GM12878 (cell line): Measurements from ENCODE around the gene TPPP3.

ENCODE experiments used
- NR2C2 ChIP-seq: IDR thresholded peaks from 2 replicates; pipeline ENCODE4 v1.6.1; 2011; ENCODE audit warnings: borderline replicate concordance, low read depth; ENCODE audit not compliant: control insufficient read depth, insufficient read length
- POLR2A ChIP-seq: IDR thresholded peaks from 2 replicates; pipeline ENCODE4 v1.6.1; 2011; ENCODE audit warnings: low read depth, mild to moderate bottlenecking, low read length
- POLR2AphosphoS5 ChIP-seq: IDR thresholded peaks from 2 replicates; pipeline ENCODE4 v1.6.1; 2011; ENCODE audit warnings: mild to moderate bottlenecking, low read length, inconsistent platforms
- RAD21 ChIP-seq: IDR thresholded peaks from 2 replicates; pipeline ENCODE4 v1.6.1; 2011; ENCODE audit warnings: mild to moderate bottlenecking, low read depth, low read length, moderate library complexity; ENCODE audit not compliant: insufficient read depth
- SUZ12 ChIP-seq: fragments of 200-600 bp; sonication (generic); IDR thresholded peaks from one replicate; pipeline ENCODE4 v1.6.1; 2018; ENCODE audit warnings: antibody characterized with exemption, mild to moderate bottlenecking; ENCODE audit not compliant: unreplicated experiment
- TF ChIP-seq, protein P1 (sequence below): IDR thresholded peaks from 2 replicates; pipeline ENCODE4 v1.6.1; 2011; ENCODE audit warnings: mild to moderate bottlenecking, low read depth, low read length, moderate library complexity; ENCODE audit not compliant: insufficient replicate concordance
- TF ChIP-seq, protein P2 (sequence below), 3 experiments: IDR thresholded peaks in 2 of 3; conservative IDR thresholded peaks in 1 of 3; 2 replicates each; pipeline ENCODE4 v1.5.1; 2011; ENCODE audit warnings: low read depth in 3 of 3, low read length in 3 of 3, mild to moderate bottlenecking in 3 of 3, control low read depth in 2 of 3, moderate library complexity in 2 of 3, inconsistent platforms in 1 of 3, mixed read lengths in 1 of 3; ENCODE audit not compliant: control insufficient read depth in 2 of 3, insufficient read depth in 1 of 3; ENCODE audit errors: extremely low read depth in 1 of 3
- TF ChIP-seq, protein P3 (sequence below): fragments of 450-650 bp; formaldehyde crosslinking; IDR thresholded peaks from 2 replicates; pipeline ENCODE4 v1.4.0; 2020; ENCODE audit warnings: mild to moderate bottlenecking, moderate library complexity

DNA sequence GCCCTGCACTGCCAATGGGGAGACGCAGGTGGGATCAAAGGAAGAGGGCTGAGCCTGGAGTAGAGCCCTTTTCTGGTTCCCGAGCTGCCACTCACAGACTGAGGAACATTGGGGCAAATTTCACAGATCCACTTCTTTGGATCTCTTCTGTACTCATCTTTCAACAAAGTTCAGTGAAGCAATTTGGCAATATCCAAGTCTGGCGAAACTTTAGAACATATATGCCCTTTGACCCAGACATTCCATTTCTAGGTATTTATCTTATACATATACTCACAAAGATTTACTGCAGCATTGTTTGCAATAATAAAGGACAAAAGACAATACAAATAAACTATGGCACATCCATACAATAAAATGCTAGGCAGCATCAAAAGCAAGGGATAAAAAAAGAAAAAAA, 18.0 kb upstream of the TPPP3 start:
- TF ChIP-seq, protein P1, sequence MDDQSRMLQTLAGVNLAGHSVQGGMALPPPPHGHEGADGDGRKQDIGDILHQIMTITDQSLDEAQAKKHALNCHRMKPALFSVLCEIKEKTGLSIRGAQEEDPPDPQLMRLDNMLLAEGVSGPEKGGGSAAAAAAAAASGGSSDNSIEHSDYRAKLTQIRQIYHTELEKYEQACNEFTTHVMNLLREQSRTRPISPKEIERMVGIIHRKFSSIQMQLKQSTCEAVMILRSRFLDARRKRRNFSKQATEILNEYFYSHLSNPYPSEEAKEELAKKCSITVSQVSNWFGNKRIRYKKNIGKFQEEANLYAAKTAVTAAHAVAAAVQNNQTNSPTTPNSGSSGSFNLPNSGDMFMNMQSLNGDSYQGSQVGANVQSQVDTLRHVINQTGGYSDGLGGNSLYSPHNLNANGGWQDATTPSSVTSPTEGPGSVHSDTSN = no peak
- TF ChIP-seq RAD21 = no peak
- TF ChIP-seq, protein P2, sequence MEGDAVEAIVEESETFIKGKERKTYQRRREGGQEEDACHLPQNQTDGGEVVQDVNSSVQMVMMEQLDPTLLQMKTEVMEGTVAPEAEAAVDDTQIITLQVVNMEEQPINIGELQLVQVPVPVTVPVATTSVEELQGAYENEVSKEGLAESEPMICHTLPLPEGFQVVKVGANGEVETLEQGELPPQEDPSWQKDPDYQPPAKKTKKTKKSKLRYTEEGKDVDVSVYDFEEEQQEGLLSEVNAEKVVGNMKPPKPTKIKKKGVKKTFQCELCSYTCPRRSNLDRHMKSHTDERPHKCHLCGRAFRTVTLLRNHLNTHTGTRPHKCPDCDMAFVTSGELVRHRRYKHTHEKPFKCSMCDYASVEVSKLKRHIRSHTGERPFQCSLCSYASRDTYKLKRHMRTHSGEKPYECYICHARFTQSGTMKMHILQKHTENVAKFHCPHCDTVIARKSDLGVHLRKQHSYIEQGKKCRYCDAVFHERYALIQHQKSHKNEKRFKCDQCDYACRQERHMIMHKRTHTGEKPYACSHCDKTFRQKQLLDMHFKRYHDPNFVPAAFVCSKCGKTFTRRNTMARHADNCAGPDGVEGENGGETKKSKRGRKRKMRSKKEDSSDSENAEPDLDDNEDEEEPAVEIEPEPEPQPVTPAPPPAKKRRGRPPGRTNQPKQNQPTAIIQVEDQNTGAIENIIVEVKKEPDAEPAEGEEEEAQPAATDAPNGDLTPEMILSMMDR (IDR thresholded peaks at IDR 0.05 in 2 of 3, conservative IDR thresholded peaks at IDR 0.05 in 1 of 3; ENCODE audit: control insufficient read depth in 2 of 3, extremely low read depth in 1 of 3, insufficient read depth in 1 of 3, low read depth in 3 of 3, low read length in 3 of 3) = no peak
- no peak for TF ChIP-seq POLR2A
- no peak for TF ChIP-seq NR2C2
- no peak for TF ChIP-seq SUZ12
- no peak for TF ChIP-seq POLR2AphosphoS5
- TF ChIP-seq, protein P3, sequence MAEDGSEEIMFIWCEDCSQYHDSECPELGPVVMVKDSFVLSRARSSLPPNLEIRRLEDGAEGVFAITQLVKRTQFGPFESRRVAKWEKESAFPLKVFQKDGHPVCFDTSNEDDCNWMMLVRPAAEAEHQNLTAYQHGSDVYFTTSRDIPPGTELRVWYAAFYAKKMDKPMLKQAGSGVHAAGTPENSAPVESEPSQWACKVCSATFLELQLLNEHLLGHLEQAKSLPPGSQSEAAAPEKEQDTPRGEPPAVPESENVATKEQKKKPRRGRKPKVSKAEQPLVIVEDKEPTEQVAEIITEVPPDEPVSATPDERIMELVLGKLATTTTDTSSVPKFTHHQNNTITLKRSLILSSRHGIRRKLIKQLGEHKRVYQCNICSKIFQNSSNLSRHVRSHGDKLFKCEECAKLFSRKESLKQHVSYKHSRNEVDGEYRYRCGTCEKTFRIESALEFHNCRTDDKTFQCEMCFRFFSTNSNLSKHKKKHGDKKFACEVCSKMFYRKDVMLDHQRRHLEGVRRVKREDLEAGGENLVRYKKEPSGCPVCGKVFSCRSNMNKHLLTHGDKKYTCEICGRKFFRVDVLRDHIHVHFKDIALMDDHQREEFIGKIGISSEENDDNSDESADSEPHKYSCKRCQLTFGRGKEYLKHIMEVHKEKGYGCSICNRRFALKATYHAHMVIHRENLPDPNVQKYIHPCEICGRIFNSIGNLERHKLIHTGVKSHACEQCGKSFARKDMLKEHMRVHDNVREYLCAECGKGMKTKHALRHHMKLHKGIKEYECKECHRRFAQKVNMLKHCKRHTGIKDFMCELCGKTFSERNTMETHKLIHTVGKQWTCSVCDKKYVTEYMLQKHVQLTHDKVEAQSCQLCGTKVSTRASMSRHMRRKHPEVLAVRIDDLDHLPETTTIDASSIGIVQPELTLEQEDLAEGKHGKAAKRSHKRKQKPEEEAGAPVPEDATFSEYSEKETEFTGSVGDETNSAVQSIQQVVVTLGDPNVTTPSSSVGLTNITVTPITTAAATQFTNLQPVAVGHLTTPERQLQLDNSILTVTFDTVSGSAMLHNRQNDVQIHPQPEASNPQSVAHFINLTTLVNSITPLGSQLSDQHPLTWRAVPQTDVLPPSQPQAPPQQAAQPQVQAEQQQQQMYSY (CRISPR knock-in tag) = no peak
